ENCODE results near the gene HAPLN2. TPM values are rescaled to one million over a fixed set of nuclear protein-coding genes. Genes with fewer than 3 reads are reported as not detected.
"Not testable (repeated sequence)": the region's sequence is repeated elsewhere in the genome, so short reads cannot be mapped to it uniquely, and the experiment has no call there.

The HAPLN2 gene
- total RNA-seq, 1 experiment from 2014 or later = 0.20 TPM

DNA sequence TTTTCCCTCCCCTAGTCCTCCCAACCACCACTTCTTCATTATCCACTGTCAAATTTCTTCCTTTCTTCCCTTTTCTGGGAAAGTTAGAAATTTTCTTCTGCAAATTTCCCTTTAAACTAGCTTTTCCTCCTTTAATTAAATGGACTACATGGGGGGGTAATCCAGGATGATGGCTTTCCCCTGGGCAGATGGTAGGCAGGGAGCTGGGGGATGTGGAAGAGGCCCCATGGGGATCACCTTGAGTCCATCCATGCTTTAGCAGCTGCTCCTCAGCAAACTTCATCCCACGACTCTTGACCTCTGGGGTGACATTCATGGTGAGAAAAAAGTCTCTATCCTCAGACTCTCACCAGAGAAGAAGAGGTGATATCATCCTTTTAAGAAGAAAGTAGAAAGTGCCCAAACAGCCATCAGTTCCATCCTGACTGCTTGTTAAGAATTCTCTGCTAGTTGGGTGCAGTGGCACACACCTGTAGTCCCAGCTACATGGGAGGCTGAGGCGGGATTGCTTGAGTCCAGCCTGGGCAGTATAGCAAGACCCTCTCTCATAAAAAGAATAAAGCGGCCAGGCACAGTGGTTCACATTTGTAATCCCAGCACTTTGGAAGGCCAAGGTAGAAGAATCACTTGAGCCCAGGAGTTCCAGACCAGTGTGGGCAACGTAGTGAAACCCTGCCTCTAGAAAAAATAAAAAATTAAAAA, 20.3 kb upstream of the HAPLN2 start:
- Histone ChIP-seq H3K9me3 (replicated peaks) (no peaks in the 10 kb centered on the region), H3K36me3 (peaks cover 25% of the 10 kb centered on the region), H3K4me1 (no peaks in the 10 kb centered on the region; the same call in 1 of the 2 replicates), H3K27ac (no peak overlapping the region), H3K27me3 (no peaks in the 10 kb centered on the region), H3K4me3 (no peak overlapping the region)
- DNase-seq = no peak

DNA sequence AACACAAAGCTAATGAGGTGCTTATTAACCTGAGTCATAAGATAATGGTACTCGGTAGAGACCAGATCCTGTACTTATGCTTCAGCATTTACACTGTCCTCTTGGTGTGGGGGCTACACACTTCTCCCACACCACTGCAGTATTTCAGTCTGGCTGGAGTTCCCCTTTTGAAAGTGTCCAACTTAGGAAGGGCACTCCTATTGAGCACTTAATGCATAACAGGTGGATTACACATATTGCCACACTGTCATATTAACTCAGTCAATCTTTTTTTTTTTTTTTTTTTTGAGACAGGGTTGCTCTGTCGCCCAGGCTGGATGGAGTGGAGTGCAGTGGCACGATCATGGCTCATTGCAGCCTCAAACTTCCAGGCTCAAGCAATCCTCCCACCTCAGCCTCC, 19.4 kb upstream of the HAPLN2 start:
- no peak overlapping the region for H3K27ac ChIP-seq
- H3K27me3 ChIP-seq = no peaks in the 10 kb centered on the region
- no peaks in the 10 kb centered on the region; the same call in 1 of the 2 replicates for H3K4me1 ChIP-seq
- peaks cover 25% of the 10 kb centered on the region; the same call in 1 of the 2 replicates for H3K36me3 ChIP-seq
- no peak for DNase-seq
- H3K9me3 ChIP-seq (replicated peaks) = no peaks in the 10 kb centered on the region
- no peak overlapping the region for H3K4me3 ChIP-seq

DNA sequence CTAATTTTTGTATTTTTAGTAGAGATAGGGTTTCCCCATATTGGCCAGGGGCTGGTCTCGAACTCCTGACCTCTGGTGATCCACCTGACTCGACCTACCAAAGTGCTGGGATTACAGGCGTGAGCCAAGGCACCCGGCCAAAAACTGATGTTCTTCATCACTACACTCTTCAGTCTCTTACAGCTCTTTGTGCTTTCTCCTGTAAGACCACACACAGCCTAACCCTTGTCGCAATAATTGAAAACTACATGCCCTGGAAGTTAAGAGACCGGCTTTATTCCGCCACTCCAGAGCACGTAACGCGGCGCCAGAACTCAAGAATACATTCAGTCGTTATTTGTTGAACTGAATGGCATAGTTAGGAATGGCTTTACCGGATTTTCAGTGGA, 18.5 kb upstream of the HAPLN2 start:
- Histone ChIP-seq H3K36me3 (peaks cover 25% of the 10 kb centered on the region; the same call in 1 of the 2 replicates), H3K27ac (peak overlapping the region; percentile 51), H3K4me1 (no peaks in the 10 kb centered on the region; the same call in 1 of the 2 replicates), H3K9me3 (replicated peaks) (no peaks in the 10 kb centered on the region), H3K27me3 (no peaks in the 10 kb centered on the region), H3K4me3 (peak overlapping the region; percentile 65)
- DNase-seq = peak in 1 of 2 experiments; percentile 34

DNA sequence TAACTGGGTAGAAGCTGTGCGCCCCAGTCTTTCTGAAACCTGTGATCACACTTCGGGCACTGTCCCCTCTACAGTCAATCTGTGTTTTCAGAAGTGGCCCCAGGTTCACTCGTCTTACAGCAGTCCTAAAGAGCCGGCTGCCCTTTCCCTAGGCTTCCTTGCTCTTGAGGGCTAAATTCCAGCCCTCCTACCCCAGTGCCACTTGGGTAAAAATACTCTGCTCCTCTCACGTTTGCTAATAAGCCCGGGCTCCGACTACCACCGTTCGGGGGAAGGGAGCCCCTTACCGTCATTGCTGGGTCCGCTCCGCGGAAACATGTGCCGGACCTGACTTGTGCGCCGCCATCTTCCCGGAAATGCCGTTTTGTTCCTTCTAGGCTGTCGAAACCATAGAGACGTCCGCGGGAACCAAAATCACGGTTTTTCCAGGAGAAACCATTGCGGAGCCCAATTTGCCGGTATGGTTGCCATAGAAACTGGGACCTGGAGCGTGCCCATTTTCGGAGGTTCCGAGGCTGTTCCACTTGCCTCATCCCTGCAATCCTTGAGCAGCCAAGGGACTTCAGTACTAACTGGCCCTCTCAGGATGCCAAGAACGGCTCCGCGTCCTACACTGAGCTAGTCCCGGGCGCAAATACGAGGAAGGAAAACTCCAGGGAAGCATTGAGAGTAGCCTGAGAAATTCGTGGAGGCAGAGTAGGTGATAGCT, 17.9 kb upstream of the HAPLN2 start, which contains the start of gene GPATCH4:
Gene GPATCH4, minus strand, starts transcription at position 358 of the 709 bp plus-strand sequence.
- H3K4me1 ChIP-seq = no peaks in the 10 kb centered on the region; the same call in 1 of the 2 replicates
- peak within 1 kb of the TSS; percentile 51 for H3K27ac ChIP-seq
- peaks cover 21% of the 10 kb centered on the region; the same call in 1 of the 2 replicates for H3K36me3 ChIP-seq
- H3K4me3 ChIP-seq = peak within 1 kb of the TSS; percentile 65
- H3K27me3 ChIP-seq = no peaks in the 10 kb centered on the region
- H3K9me3 ChIP-seq (replicated peaks) = no peaks in the 10 kb centered on the region
- DNase-seq = peak; percentile 83 to 87

DNA sequence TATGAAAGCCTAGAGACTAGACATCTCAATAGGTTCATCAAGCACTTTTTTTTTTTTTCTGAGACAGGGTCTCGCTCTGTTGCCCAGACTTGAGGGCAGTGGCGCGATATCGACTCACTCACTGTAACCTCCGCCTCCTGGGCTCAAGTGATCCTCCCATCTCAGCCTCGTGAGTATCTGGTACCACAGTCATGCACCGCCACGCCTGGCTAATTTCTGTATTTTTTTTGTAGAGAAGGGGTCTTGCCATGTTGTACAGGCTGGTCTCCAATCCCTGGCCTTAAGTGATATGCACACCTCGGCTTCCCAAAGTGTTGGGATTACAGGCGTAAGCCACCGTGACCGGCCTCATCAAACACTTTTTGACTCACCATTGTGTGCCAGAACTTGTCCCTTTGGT, 17.3 kb upstream of the HAPLN2 start:
- peak overlapping the region; percentile 51 for H3K27ac ChIP-seq

DNA sequence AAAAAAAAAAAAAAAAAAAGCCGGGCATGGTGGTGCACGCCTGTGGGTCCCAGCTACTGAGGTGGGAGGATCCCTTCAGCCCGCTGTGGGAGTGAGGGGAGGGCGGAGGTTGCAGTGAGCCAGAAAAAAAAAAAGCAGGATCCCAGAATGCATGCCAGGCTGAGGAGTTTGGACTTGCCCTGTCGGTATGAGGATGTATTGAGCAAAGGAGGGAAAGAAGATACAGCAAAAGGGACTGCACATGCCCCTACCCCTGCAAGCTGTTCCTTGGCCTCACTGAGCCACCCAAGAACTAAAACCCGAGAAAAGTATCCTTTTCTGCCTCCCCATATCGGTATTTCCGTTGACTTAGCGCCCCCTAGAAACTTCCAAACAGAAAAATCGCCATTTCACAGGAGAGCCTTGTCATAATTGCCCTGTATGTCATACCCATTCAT, 16.6 kb upstream of the HAPLN2 start:
- DNase-seq = peak in 1 of 2 experiments; percentile 42
- Histone ChIP-seq H3K9me3 (replicated peaks) (no peaks in the 10 kb centered on the region), H3K36me3 (peaks cover 11% of the 10 kb centered on the region; the same call in 1 of the 2 replicates), H3K4me3 (no peak overlapping the region), H3K27ac (no peak overlapping the region), H3K4me1 (no peaks in the 10 kb centered on the region; the same call in none of the 2 replicates), H3K27me3 (no peaks in the 10 kb centered on the region)

More for the DNA sequence above, 17.3 kb upstream of the HAPLN2 start:
- Histone ChIP-seq H3K4me1 (no peaks in the 10 kb centered on the region; the same call in 1 of the 2 replicates), H3K27me3 (no peaks in the 10 kb centered on the region), H3K36me3 (peaks cover 16% of the 10 kb centered on the region; the same call in 1 of the 2 replicates), H3K4me3 (peak overlapping the region; percentile 65), H3K9me3 (replicated peaks) (no peaks in the 10 kb centered on the region)
- peak in 1 of 2 experiments; percentile 43 for DNase-seq

DNA sequence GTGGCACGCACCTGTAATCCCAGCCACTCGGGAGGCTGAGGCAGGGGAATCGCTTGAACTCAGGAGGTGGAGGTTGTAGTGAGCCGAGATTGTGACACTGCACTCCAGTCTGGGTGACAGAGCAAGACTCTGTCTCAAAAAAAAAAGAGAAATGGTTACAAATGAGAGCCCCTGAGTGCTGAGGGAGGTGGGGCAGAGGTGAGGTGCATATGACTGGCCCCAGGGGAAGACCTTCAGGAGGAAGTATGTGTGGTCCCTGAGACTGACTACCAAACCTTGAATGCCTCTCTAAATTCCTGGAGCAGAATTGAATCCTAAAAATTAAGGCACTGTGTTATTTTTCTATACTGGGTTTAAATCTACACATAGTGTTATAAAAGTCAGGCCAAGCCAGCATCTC, 11.9 kb upstream of the HAPLN2 start:
- not testable (repeated sequence) for H3K9me3 ChIP-seq (replicated peaks); H3K27me3 ChIP-seq; H3K4me1 ChIP-seq; DNase-seq; H3K27ac ChIP-seq; H3K36me3 ChIP-seq; H3K4me3 ChIP-seq

DNA sequence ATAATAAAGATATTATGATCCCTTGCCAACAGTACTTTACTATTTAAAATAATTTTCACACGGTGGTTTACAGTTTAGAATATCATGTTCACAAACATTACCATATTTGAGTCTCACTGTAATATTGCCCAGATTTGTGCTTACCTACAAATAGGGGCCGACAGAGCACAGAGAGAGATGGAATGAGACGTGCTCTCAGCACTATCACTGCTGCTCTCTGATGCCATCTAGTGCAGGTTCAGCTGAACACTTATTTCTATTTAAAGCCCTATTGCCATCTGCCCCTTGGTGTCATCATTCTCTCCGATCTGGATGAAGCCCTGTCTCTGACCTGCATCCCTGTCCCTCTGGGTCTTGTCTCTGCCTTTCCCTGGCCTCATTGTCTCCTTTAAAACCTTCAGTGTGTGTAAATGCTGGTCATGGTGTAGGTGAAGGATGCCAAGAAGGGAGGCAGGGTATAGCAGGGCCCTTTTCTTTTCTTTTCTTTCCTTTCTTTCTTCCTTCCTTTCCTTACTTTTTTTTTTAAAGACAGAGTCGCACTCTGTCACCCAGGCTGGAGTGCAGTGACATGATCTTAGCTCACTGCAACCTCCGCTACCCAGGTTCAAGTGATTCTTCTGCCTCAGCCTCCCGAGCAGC, 11.1 kb upstream of the HAPLN2 start:
- Histone ChIP-seq H3K27me3 (no peaks in the 10 kb centered on the region), H3K36me3 (no peaks in the 10 kb centered on the region), H3K9me3 (replicated peaks) (no peaks in the 10 kb centered on the region), H3K27ac (no peak overlapping the region), H3K4me1 (no peaks in the 10 kb centered on the region; the same call in none of the 2 replicates), H3K4me3 (no peak overlapping the region)
- DNase-seq = peak; percentile 47 to 78

DNA sequence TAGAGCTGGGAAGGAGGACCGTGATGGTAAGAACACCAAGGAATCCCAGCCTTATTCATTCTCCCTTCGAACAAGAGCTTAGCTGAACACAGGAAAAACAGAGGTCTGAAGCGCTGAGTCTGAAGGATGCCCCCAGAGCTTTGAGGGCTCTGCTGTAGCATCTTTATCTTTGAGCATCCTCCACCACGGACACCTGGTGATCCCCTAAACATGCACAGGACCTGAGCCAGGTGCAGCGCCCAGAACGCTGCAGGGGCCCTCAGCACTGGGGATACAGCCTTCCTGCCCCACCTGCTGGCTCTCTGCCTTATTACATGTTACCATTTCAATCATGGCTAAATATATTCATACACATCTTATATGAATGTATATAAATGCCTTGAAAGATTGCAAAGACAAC, 10.2 kb upstream of the HAPLN2 start:
- DNase-seq = peak in 1 of 2 experiments; percentile 49
- H3K27me3 ChIP-seq = no peaks in the 10 kb centered on the region

DNA sequence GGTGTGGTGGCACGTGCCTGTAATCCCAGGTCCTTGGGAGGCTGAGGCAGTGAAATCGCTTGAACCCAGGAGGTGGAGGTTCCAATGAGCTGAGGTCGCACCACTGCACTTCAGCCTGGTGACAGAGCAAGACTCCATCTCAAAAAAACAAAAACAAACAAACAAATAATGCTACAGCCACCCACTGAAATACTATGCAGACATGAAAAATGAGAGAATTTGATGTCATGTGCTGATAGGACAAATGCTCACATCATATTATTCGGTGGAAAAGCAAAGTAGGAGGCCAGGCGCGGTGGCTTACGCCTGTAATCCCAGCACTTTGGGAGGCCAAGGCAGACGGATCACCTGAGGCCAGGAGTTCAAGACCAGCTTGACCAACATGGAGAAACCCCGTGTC, 9.1 kb upstream of the HAPLN2 start:
- not testable (repeated sequence) for H3K4me3 ChIP-seq; H3K27me3 ChIP-seq; H3K27ac ChIP-seq; DNase-seq; H3K36me3 ChIP-seq; H3K4me1 ChIP-seq; H3K9me3 ChIP-seq (replicated peaks)

More for the DNA sequence above, 10.2 kb upstream of the HAPLN2 start:
- H3K36me3 ChIP-seq = no peaks in the 10 kb centered on the region
- no peak overlapping the region for H3K27ac ChIP-seq
- no peaks in the 10 kb centered on the region for H3K9me3 ChIP-seq (replicated peaks)
- H3K4me1 ChIP-seq = no peaks in the 10 kb centered on the region; the same call in 1 of the 2 replicates
- no peak overlapping the region for H3K4me3 ChIP-seq

DNA sequence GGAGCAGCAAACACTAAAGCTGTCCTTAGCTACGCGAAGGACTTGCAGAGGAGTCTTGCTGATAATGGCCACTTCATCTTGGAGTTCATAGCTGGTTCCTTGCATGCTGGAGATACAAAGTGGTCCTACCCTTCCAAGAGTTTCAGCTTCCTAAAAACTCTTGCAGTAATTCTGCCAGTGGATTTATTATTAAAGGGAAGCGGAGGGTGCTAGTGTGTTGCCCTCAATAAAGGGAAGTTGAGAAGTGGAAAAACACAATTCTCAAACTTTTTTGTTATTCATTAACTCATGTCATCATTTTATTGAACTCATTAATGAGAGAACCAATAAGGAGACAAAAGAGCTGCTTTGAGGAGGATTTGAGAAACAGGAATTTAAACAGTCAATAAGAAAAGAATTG, 6.5 kb upstream of the HAPLN2 start:
- Histone ChIP-seq H3K9me3 (replicated peaks) (no peaks in the 10 kb centered on the region), H3K4me3 (no peak overlapping the region), H3K27ac (no peak overlapping the region), H3K27me3 (no peaks in the 10 kb centered on the region), H3K36me3 (no peaks in the 10 kb centered on the region), H3K4me1 (peaks cover 13% of the 10 kb centered on the region)
- no peak for DNase-seq

DNA sequence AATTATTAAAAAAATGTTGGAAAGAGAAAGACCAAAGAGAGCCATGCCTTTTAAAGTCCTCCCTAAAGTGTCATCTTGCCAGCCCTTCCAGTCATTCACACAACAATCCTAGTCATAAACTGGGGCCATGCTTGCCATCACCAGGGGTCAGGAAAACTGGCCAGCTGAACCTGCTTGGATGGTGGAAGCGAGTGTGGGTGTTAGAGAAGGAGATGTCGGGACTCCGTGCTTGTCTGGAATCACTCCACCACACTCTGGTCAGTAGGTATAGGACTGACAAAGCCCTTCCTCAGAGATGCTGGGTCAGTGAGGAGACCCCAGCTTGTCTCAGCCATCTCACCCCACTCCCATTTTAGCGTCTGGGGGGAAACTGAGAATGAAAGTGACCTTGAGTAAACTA, 3.3 kb upstream of the HAPLN2 start:
- H3K4me3 ChIP-seq = no peak overlapping the region
- no peak overlapping the region for H3K27ac ChIP-seq
- no peak for DNase-seq
- peaks cover 21% of the 10 kb centered on the region for H3K4me1 ChIP-seq
- H3K9me3 ChIP-seq (replicated peaks) = no peaks in the 10 kb centered on the region
- no peaks in the 10 kb centered on the region for H3K27me3 ChIP-seq
- no peaks in the 10 kb centered on the region for H3K36me3 ChIP-seq

DNA sequence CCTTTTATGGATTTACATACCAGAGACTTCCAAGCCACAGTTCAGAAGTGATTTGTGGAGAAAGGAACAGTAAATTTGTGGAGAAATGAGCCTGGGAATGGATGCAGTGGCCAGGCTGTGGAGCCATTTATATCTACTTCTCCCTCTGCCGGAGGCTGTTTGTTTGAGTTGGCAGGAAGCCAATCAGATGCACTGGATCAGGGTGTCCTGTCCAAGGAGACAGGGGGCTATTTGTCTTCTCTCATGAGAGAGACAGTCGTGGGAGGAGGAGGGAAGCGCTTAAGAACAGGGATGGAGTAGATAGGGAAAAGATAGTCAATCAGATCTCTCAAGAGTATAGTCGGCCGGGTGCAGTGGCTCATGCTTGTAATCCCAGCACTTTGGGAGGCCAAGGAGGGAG, 2.8 kb upstream of the HAPLN2 start:
- H3K9me3 ChIP-seq (replicated peaks) = no peaks in the 10 kb centered on the region
- no peaks in the 10 kb centered on the region for H3K36me3 ChIP-seq
- peak; percentile 85 to 92 for DNase-seq
- no peak overlapping the region for H3K4me3 ChIP-seq
- peaks cover 21% of the 10 kb centered on the region for H3K4me1 ChIP-seq
- H3K27me3 ChIP-seq = no peaks in the 10 kb centered on the region
- no peak overlapping the region for H3K27ac ChIP-seq

DNA sequence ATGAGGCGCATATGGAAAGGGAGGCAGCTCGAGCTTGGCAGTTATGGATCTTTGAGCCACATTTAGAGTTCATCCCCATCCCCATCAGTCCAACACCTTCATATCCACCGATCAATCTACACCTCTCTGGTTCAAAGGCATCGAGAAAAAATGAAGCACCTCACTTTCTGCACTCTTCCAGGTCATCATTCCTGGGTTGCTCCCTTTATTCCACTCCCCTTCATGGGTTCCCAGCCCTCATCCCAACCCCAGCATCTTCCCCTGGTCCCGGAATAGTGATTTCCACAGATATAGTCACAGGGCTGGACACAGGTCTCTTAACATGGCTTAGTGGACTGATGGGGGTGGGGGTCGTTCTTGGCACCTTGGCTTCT, 354 bp downstream of the HAPLN2 start:
- peaks cover 27% of the 10 kb centered on the region for H3K4me1 ChIP-seq
- H3K27me3 ChIP-seq = no peaks in the 10 kb centered on the region
- H3K9me3 ChIP-seq (replicated peaks) = no peaks in the 10 kb centered on the region
- H3K36me3 ChIP-seq = no peaks in the 10 kb centered on the region
- no peak overlapping the region; the same call in 1 of the 2 replicates for H3K27ac ChIP-seq
- no peak for DNase-seq
- no peak overlapping the region for H3K4me3 ChIP-seq

Data from SJCRH30 (cell line).